Stimulated activated CD4-positive, alpha-beta T cell treated with anti-CD3 and anti-CD28 coated beads, Interleukin-12 subunit alpha, Interleukin-12 subunit beta, amount 100 ng/mL, for 4 hours (primary cell): Measurements from ENCODE around the gene PDE8B.
A peak's percentile ranks its signal among the peaks of the same experiment; 100 is the strongest.
"Not testable (repeated sequence)": the region's sequence is repeated elsewhere in the genome, so short reads cannot be mapped to it uniquely, and the experiment has no call there.

Source experiments
- DNase-seq: peaks from one replicate; pipeline ENCODE4 v3.0.0-alpha.2; 2020

PDE8B gene

DNA sequence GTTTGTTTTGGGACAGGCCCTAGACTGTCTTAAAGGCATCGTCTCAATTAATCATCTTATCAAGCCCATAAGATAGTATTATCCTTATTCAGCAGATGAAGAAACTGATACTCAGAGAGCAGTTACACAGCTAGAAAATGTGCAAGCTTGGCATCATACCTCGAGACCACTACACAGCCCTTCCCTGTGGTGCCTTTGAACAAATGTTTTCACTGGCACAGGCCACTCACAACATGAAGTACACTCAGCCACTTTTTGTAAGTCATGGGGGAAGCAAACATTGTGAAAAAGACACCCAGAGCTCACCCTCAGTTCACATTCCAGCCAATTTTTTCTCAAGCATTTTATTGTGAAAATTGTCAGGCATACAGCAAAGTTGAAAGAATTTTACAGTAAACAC is 159.1 kb downstream of the PDE8B start:
- no peak for DNase-seq

DNA sequence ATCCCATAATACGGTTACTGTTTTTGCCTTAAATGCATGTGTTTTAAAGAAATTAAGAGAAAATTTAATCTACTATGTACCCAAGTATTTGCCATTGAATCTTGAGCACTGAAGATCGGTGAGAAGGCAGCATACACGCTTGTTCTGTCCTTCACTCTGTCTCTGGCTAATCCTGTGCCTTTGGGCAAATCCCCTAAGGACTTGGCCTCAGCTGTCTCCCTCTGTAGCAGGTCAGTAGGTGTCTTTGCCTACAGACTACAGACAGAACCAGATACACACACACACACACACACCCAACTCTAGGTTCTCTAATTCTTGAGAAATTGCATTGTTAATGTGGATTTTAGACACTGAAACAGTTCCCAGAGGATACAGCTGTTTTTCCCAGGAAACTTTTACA is 164.2 kb downstream of the PDE8B start:
- no peak for DNase-seq

DNA sequence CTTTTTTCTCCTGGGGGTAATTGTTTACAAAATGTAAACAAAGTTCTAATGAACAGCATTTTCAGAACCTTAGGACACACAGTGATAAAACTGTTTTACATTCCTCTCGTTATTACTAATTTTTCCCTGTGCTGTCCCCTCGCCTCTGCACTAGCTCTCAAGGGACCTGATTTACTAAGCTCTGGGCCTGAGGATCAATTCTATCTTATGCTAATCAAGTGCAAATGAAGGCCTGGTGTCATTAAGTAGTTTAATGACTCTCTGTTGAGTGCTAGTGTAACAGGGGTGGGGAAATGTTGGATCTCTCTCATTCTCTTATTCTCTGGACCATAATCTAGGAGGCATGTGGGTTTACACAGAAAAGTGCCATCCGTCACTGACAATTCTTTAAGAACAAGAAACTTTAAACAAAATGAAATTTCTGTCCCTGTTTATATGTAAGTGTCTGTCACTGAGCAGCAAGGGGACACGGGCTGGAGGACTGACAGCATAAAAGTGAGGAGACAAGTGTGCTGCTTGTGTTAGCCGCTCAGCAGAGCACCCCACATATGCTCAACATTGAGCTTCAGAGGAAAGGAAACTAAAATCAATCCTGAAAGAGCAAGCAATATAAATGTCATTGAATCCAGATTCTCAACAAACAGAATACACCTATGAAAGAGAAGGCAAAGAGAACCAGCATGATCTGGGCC is 166.3 kb downstream of the PDE8B start:
- no peak for DNase-seq

DNA sequence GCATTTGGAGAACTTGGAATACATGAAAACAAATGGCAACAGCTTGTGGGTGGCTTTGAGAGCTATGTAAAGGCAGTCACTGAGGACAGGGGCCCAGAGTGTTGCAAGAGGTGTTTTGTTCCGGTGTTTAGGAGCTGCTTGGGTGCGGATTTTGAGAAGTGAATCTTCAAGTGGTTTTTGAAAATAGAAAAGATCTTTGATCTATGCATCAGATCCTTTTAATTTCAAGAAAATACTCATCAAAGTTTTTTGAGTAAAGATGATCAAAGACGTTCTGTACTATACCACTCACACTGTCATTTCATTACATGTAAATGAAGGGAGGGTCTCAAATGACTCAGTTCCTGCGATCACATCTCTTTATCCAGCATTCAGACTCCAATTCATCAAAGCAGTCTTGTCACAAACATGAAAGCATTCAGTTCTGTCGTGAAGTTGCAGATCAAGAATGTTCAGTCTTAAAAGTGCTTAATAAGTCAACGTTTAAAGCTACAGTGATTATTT is 169.1 kb downstream of the PDE8B start:
- peak; percentile 30 for DNase-seq

DNA sequence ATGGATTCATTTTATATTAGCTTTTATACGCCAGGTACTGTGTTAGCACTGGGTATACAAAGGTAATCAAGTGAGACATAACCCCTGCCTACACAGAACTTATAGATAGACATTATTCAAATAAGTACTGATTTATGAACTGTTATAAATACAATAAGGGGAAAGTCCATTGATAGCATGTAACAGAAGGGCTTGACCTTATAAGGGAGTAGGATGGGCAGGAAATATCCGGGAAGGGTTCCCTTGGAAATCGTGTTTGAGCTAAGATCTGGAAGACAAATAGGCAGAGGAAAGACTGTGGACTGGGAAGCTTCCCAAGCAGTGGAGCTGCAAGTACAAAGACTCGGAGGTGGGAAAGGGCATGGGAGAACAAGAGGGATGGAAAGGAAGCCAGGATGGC is 170.2 kb downstream of the PDE8B start:
- no peak for DNase-seq

DNA sequence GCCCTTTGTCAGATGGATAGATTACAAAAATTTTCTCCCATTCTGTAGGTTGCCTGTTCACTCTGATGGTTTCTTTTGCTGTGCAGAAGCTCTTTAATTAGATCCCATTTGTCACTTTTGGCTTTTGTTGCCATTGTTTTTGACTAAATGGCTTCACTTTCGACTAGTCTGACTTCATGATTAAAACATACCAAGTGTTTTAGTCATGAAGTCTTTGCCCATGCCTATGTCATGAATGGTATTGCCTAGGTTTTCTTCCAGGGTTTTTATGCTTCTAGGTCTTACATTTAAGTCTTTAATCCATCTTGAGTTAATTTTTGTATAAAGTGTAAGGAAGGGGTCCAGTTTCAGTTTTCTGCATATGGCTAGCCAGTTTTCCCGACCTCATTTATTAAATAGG is 172.9 kb downstream of the PDE8B start:
- DNase-seq: not testable (repeated sequence)

DNA sequence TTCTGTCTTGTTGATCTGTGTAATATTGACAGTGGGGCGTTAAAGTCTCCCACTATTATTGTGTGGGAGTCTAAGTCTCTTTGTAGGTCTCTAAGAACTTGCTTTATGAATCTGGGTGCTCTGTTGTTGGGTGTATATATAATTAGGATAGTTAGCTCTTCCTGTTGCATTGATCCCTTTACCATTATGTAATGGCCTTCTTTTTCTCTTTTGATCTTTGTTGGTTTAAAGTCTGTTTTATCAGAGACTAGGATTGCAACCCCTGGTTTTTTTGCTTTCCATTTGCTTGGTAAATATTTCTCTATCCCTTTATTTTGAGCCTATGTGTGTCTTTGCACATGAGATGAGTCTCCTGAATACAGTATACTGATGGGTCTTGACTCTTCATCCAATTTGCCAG is 175.9 kb downstream of the PDE8B start:
- DNase-seq: not testable (repeated sequence)

DNA sequence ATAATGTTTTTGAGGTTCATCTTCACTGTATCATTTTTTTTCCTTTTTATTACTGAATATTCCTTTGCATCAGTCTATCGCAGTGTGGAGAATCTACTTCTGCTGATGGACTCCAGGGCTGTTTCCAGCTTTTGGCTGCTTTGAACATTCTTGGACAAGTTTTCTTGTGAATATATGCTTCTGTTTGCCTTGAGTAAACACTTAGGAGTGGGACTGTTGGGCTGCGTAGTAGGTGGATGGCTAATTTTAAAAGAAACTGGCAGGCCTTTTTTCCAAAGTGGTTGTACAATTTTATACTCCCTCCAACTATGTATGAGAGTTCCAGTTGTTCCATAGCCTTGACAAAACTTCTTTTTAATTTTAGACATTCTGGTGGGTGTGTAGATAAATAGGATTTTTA is 179.3 kb downstream of the PDE8B start:
- no peak for DNase-seq

DNA sequence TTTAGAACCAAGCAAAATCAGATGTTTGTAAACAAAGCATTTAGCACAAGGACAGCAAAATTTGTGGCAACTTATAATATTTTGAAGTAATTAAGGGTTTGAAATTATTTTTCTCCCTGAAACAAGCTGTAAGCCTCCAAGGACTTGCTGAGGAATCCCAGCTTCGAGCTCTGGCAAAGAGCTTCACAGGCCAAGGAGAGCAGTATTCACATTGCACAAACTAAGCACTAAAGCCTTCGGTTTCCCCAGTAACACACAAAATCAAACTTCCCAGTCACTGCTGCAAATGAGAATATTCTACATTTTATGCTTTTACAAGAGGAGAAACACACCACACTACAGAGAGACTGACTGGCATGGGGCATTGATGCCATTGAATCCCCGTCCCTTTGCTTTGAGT is 179.7 kb downstream of the PDE8B start:
- DNase-seq: no peak

DNA sequence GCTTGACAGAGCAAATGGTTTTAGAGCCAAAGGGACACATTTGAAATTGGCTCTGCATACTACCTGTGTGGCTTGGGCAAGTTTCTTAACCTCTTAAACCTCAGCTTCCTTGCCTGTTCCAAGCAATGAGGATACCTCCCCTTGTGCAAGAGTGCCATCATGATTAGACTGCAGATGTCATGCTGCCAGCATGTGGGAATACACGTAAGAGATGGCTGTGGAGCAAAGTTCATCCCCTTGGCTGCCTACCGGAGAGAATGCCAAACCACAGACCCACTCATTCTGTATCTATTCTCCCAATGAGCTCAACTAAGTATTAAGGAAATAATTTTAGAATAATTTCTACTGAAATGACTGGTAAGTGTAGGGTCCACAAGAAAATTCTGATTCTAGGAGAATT is 180.3 kb downstream of the PDE8B start:
- no peak for DNase-seq

DNA sequence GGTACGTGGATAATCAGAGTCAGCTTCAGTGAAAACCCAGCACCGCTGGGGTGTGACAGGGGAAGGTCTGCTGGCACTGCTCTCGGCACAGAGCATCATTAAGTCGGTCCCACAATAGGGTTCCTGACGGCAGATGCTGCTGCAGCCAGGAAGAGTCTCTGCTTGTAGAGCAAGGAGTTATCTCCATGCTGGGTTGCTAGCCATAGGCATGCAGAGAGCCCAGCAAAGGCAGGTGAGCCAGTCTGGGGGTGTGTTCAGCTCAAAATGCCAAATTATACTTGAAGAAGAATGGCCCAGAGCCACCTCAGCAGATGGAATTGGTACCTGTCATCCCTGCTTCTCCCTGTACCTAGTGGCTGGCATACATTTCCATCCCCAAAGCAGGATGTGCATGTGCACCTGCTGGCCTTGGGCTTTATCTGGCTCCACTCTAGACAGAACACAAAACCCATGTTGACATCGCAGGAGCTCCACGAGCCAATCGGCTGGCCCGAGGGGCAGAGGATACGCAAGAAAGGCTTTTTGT is 180.8 kb downstream of the PDE8B start:
- no peak for DNase-seq

DNA sequence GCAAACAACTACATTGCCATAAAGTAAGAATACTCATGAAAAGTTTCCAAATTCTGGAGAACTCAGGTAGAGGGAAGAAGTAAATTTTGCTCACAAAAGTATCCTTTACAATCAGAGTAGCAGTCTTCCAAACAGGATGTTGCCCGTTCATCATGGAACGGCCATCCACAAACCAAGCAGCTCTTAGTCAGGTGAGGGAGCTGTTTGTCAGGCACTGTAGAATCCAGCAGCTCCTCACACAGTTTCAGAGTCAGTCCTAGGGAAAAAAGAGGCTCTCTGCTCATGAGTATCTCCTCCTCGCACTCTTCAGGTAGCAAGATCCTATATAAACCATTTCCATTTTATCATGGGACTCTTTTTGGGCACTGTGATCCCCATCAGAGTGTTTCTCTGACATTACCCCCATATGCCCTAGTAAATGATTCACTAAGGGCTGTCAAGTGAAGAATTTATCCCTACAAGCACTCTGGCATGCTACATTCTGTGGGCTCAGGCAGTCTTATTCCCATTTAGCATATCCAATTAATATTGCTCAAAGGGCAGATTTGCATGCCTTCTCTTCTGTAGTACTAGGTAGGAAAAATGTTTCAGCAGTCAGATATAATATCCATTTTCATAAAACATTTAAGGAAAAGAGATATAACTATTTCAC is 183.7 kb downstream of the PDE8B start:
- no peak for DNase-seq

DNA sequence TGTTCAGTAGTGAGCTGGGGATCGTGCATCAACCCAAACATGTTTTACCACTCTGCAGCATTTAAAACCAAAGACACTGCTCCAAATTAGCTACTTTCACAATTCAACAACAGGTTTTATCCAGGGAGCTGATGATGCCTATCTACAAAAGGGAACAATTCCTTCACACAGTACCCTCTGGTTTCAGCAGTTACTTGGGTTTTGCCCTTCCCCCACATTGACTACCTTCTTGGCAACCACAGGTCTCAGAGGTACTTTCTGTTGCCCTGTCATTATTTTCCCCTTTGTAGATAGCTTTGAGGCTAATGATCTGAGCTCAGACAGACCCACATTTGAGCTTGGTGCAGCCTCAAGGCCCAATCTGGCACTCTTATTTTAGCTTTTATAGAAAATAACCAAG is 185.5 kb downstream of the PDE8B start:
- DNase-seq: no peak

DNA sequence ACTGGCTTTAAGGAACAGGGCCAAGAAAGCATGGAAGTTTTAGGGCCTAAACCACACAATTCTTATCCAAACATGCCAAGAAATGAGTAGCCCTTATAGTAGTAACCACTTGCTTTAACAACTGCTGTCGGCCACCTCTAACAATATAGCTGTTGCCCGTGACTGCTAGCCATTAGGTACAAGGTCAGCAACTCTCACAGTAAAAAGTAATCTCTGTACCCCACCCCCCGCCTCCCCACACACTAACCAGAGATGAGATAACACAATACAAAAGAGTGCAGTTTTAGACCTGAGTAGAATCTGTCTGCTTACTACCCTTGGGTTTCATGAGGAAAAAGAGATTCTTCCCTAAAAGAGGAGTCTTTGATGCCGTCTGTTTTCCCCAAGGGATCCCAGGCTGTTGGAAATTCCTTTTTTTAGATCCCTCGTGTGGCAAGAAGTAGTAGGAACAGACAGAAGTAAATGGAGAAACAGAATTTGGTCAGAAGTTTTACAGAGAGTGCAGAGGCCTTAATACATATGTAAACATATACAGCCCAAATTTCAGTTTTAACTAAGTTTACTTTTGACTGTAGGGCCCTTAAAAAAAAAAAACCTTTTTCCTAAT is 187.3 kb downstream of the PDE8B start:
- no peak for DNase-seq

DNA sequence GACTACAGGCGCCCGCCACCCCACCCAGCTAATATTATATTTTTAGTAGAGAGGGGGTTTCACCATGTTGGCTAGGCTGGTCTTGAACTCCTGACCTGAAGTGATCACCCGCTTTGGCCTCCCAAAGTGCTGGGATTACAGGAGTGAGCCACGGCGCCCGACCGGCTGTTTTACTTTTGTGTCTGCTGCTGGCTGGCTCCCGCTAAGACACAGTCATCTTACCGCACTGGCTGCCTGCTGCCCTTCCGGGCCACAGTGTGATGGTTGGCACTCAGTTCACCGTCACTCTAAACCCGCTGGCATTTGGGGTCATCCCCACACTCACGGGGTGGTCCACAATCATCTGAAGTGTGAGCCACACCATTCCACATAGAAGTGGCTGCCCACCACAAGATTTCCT is 188.0 kb downstream of the PDE8B start:
- DNase-seq: no peak

DNA sequence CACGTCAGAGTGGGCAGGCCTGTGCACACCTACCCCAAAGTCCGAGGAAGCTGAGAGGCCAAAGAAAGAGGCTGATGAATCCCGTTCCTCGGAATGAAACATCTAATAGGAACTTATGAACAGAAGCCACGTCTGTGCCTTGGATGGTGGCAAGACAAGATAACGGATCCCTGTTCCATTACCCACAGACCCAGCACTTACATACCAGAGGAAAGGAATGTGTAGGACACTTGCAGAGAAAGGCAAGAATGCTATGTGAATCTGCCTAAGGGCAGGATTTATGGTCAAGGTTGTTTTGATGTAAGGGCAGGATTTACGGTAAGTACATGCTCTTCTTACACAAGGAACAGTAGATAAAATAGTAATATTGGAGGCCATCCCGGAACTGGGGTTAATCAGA is 188.4 kb downstream of the PDE8B start:
- no peak for DNase-seq

DNA sequence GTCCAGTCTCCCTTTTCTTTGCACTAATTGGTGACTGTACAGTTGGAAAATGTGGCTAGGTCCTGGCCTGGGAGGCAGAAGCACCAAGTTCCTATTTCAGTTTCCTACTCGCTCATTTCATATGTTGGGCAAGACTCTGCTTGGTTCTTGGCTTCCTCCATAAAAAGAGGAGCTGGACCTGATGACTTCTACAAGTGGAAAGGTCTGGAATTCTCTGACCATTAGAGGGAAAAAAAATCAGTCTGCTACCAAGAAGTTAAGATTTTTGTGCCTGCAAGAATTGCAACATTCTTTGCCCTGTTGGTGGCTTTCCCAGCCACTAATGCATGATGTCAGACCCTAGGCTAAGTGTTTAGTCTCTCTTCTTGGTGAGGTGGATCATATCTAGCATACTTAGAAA is 190.2 kb downstream of the PDE8B start:
- DNase-seq: no peak

DNA sequence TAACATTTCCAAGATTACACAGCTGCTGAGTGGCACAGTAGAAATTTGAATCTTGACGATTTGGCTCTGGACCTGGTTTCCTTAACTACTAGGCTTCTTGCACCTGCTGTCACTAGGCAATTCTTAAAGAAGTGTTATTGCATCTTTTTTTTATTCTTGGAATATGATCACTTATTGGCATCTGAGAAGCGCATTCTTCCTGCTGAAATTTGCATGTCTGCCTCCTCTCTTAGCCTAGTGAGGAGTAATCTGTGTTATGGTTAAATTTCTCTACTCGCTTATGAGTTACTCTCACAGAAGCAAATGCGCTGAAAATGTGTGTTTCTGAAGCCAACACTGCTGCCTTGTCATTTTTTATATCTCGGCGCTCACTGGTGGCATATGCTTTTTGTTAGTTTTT is 192.3 kb downstream of the PDE8B start:
- DNase-seq: no peak

DNA sequence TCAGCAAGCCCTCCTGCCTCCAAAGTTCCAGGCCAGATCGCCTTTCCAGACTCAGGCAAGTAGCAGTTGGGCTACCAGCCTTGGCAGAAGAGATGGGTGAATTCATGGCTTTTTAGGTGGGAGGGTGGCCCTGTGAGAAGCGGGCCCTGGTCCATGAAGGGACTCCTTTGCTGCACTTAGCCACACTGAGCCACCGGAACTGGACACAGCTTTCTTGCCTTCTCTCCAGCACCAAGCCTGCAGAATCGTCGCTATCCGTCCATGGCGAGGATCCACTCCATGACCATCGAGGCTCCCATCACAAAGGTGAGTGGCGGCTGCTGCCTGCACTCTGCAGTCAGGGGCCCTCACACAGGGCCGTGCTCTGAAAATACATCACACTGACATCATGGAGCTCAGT is 196.7 kb downstream of the PDE8B start:
- no peak for DNase-seq

DNA sequence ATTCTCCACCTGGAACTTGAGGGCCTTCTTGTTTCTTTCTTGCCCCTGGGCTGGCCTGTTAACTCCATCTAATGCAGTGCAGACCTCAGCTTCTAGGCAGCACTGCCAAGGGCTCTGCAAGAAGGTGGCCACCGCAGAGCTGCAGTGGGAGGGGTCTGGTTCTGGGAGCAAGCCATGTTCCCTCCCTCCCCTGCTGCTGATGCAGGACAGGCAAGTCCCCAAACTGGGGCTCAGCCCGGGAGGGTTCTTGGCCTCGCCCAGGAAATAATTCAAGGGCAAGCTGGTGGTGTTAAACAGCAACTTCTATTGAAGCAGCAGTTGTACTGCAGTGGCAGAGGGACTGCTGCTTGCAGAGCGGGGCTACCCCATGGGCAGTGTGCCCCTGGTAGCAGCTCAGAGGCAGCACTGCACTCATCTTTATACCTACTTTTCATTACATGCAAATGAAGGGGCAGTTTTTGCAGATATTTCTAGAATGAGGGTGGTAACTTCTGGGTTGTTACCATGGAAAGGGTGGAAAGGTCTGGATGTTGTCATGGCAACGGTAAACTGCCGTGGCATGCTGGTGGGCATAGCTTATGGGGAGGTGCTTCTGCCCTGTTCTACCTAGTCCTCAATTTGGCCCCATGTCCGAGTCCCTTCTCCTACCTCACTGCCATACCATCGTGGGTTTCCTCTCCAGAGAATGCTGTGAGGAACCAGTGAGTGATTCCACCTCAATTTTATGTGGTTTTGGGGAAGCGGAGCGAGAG is 199.6 kb downstream of the PDE8B start:
- no peak for DNase-seq

DNA sequence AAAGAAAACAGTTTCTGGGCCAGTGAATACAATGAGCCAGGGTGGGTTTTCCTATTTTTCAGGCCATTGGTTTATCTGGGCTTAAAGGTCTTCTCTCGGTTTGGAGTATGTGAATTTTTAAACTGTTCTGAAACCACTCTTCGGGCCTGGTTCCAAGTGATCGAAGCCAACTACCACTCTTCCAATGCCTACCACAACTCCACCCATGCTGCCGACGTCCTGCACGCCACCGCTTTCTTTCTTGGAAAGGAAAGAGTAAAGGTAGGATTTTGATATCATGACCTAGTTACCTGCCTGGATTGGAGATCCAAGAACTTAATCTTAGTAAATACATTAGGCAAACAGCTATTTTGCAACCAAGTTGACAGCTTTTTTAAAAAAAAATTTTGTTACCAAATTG is 202.6 kb downstream of the PDE8B start:
- DNase-seq: no peak

DNA sequence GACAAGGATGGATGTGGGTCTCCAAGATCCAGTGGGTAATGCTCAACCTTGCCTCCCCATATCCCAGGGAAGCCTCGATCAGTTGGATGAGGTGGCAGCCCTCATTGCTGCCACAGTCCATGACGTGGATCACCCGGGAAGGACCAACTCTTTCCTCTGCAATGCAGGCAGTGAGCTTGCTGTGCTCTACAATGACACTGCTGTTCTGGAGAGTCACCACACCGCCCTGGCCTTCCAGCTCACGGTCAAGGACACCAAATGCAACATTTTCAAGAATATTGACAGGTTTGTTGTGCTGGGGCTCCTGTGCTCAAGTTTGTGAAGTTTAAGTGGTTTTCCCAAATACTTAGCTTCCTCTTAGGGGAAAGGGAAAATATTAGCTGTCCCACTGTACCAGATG is 207.7 kb downstream of the PDE8B start:
- no peak for DNase-seq
